NB4 (cell line): ENCODE data around the gene OR51B4.

ENCODE experiments used
- CTCF ChIP-seq: IDR thresholded peaks from one replicate; pipeline ENCODE4 v1.5.1; 2012; ENCODE audit warnings: low read depth, low read length
- MAX ChIP-seq: IDR thresholded peaks from 2 replicates; pipeline ENCODE4 v1.6.1; 2011; ENCODE audit warnings: low read depth, low read length

DNA sequence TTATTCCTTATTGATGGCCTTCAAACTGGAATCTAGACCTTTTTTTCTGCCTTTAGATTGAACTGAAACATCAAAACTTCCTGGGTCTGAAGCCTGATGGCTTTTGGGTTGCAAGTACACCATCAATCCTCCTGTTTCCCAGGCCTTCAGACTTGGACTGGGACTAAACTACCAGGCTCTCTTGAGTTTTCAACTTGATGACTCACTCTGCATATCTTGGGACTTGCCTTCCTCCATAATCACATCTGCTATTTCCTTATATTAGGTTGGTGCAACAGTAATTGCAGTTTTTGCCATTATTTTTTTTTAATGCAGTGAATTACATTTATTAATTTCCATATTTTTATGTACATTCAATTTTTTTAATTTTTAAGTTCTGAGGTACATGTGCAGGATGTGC lies 34.6 kb upstream of the OR51B4 start:
- no peak for TF ChIP-seq CTCF
- no peak for TF ChIP-seq MAX
